NOMO-1 treated with DMSO at 0.1 percent for 48 hours (cell line): ENCODE results near the gene TOPORS.
A peak's percentile ranks its signal among the peaks of the same experiment; 100 is the strongest.
"Not testable (repeated sequence)": the region's sequence is repeated elsewhere in the genome, so short reads cannot be mapped to it uniquely, and the experiment has no call there.

Experiments
- DNase-seq: peaks from one replicate; lab custom pipeline; 2025; ENCODE audit not compliant: unreplicated experiment; lab: John Stamatoyannopoulos, UW

The TOPORS gene

DNA sequence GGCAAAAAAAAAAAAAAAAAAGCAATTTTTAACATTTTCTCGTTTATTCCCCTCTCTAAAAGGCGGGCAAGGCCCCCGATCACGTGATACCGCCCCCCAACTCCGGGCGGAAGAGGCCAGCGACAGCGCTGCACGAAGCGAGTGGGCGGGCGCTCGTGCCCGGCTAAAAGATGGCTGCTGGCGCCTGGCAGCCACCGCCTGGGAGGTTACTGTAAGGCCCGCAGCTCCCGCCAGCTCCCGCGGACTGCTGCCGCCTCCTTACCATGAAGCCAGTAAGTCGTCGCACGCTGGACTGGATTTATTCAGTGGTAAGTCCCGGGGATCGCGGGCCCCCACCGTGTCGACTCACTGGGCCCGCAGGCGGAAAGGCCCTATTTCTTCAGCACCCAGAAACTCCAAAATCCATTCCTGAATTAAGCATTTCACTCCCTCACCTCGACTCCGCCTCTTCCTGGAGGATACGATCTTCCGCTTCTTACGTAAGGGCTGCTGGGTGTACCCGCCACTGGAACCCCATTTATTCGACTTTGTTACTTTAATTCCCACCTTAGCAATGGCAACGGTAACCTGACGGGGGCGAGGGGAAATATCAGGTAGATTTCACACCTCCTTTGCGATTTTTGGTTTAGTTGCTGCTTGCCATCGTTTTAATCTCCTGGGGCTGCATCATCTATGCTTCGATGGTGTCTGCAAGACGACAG lies at the start of gene TOPORS, which contains the start of gene SMIM27:
TSS of gene TOPORS (minus strand) at position 415 of the 701 bp plus-strand sequence. CDS start at position 265, 150 bp downstream.
TSS of gene SMIM27 (plus strand) at position 156 of the 701 bp plus-strand sequence. CDS start at position 264, 108 bp downstream.
- DNase-seq = peak; percentile 86

DNA sequence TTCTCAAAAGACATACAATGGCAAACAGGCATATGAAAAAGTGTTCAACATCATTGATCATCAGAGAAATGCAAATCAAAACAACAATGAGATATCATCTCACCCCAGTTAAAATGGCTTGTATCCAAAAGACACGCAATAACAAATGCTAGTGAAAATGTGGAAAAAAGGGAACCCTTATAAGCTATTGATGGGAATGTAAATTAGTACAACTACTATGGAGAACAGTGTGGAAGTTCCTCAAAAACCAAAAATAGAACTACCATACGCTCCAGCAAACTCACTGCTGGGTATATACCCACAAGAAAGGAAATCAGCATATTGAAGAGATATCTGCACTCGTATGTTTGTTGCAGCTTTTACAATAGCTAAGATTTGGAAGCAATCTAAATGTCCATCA lies 46.6 kb upstream of the TOPORS start:
- DNase-seq = not testable (repeated sequence)

DNA sequence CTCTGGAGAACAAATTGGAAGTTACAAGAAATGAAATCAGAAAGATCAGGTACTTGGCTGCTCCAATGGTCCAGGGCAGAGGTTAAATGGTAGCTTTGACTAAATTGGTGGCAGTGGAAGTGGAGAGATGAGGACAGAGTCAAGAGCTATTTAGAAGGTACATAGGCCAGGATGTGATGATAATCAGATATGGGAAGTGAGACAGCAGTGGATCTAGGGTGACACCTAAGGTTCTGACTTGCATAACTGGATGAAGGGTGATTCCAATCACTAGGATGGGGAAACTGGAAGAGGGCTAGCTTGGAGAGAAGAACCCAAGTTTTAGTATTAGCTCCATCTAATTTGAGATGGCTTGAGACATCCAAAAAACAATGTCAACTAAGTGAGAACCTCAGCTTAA lies 44.5 kb upstream of the TOPORS start:
- no peak for DNase-seq

DNA sequence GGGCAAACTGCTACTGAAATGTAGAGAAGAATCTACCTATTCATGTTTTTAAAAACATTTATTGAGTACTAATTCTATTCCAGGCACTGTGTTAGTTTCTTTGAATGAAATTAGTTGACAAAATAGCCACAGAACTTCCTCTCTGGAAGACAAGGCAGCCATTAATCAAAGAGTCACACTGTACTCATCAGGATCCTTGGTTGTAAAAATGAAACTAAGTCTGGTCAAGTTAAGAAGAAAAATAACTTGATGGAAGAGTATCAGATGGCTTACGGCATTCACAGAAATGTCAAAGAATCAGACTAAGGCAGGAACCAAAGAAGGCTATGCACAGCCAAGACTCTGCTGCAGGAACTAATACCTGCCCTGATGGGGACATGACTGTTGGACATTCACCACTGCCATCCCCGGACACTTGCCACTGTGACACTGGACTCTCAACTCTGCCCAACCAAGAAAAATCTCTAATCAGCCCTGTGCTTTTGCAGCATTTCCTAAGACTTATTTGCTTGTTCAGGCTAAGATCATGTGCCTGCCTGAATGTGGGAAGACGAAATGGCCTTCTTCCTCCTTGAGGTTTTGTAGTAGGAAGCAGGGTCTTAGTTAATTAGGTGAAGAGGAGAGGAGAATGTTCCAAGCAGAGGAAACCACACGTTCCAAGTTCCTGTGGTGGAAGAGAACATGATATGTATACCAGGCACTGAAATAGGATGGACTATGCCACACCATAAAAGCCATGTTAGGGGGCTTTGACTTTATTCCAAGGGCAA lies 43.9 kb upstream of the TOPORS start:
- no peak for DNase-seq

DNA sequence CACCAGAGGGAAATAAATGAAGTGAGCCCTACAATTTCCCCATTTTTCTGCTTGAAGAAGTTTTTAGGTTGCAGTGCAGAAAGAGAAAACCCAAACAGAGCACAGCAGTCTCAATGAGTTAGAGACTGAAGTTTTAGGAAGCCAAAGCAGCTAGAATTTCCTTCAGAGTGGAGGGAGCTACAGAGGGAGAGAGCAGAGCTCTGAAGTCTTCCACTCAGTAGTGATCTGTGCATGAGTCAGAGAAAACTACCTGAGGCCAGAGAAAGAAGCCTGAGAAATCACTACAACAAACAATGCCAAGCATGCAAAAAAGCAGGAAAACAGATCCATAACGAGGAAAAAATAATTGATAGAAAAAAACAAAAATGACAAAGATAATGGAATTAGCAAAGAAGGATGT lies 38.5 kb upstream of the TOPORS start:
- DNase-seq = no peak

DNA sequence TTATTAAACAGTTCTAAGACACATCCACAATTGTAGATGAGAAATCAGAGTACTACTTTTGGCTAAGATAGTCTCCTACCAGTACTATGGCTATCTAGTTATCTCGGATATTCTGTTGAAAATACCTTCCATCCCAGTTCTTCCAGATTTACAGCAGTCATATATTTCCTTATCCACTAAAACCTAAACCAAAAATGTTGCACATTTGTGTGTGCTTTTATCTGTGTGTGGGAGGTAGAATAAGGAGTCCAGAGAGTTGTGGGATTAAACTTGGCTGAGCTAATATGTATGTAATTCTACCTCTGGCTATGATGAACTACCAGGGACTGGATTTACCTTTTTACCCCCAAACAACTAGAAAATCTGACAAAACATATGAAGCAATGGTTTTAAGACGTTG lies 38.1 kb upstream of the TOPORS start:
- no peak for DNase-seq

DNA sequence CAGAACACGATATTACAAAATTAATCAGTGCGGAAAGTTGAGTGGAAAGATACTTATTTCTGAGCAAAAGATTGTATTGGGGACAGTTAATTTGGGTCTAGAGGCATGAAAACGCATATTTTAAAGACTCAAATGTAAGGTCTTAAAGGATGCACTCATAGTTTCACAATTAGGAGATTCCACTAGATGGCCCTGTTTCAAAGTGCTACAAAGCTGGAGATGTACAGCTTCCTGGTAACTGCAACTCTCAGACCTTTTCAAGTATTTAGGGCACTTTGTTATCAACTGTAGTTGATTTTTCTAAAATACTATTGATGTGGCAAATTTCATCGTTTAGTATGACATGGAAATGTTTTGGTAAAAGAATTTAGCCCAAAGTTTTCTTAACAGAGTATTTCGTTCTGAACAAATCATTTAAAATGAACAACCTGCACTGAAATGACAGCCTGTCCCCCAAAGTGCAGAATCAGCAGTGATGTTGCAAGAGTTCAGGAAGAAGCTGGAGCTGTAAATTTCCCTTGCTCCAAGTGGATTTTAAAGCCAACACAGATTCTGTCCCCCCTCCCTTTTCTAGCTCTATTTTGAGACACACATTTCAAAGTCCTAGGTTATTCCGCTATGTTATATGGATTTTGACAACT lies 36.8 kb upstream of the TOPORS start:
- DNase-seq = peak; percentile 51

DNA sequence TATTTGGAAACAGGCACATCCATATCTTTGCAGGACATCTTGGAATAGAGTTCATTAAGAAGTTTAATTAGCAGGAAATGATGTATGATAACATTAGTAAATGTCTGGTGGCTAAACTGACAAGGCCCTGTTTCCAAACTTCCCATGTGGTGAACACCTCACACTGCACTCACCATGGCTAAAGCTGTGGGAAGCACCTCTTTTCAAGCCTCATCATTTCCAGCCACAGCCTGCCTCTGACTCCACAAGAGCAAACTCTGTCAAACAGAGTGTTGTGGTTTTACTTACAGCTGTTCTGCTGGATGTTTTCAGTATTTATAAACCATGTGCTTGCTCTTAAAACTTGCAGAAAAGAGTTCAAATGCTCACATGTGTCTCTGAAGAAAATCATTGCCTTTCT lies 35.5 kb upstream of the TOPORS start:
- no peak for DNase-seq

DNA sequence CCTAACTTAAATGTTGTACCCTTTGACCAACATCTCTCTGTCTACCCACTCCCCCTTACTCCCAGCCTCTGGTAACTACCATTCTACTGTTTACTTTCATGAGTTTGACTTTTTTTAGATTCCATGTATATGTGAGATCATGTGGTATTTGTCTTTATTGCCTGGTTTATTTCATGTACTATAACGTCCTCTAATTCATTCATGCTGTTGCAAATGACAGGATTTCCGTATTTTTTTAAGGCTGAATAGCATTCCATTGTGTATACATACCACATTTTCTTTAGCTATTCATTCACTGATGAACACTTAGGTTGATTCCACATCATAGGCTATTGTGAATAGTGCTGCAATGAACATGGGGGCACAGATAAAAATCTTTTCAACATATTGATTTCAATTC lies 32.4 kb upstream of the TOPORS start:
- no peak for DNase-seq

DNA sequence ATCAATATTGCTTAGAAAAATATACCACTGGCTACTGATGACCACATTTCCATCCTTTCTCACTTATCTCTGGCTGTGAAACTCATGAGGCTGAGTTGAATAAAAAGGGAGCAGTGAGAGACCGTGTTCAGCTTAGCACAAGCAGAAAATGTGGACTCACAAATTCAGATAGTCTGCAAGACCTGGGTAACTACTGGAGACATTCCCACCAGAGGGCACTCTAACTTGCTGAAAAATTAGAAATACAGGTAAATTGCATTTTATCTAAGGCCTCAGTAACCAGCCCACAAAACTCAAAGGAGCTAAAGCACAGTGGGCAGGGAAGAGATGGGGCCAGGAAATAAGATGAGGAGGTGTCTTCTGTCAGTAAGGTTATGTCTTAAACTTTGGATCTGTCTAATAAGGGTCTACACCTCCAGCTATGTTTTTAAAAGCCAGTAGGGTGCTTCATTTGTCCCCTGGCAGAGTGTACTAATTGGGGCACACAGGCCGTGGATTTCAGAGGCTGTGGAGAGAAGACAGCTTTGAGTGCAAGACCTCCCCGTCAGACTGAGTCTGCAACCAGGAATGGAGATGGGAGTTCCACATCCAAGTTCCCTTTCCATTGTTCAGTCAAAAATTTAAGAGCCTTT lies 29.2 kb upstream of the TOPORS start:
- DNase-seq = peak; percentile 53

DNA sequence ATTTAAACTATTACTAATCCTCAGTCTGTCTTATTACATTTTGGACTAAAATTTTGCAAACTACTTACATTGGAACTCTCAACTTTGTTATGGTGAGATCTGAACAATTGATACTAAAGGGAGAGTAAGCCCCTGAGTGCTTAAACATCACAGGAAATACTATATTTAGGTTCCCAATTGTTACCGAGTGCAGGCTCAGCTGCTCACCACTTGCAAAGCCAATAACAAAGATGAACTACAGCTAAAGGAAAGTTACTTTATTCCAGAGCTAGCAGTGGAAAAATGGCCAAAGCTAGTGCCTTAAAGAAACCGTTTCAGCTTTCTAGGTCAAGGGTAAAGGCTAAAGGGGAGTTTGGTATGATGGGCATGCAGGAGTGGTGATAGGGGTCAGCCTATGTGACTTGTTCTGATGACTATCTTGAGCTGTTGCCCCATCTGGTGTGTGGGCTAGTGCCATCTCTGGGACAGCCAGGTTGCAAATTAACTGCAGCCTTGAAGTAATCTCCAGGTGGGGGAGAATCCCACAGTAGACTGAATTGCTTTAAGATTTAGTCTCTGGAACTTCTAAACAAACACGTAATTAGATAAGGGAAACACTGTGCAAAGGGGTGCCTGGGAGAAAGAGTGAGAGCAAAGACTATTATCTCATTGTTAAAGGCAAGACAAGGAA lies 28.4 kb upstream of the TOPORS start:
- DNase-seq = no peak

DNA sequence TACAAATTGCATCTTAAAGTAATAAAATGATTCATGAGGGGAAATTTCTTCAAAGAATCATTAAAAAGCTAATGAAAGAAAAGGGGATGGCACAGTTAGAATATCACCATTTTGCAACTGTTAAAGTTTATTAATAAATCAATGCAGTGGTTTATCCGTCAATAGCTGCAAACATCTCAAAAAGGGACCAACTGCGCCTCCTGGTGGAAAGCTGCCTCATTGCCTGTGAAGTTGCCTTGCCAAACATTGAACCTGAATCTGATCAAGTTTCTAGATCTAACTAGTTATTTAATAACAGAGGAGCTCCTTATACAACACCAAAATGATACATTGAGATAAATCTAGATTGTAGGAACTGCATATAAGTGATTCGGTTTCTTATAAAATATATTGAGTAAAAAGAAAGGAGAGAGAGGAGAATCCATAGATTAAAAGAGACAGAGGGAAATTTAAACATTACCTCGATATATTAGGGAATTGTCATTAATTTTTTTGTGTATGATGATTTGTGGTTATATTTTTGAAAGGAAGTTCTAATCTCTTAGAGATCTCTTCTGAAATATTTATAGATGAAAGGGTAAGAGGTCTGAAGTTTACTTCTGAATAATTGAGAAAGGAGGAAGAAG lies 27.4 kb upstream of the TOPORS start:
- DNase-seq = peak; percentile 31

DNA sequence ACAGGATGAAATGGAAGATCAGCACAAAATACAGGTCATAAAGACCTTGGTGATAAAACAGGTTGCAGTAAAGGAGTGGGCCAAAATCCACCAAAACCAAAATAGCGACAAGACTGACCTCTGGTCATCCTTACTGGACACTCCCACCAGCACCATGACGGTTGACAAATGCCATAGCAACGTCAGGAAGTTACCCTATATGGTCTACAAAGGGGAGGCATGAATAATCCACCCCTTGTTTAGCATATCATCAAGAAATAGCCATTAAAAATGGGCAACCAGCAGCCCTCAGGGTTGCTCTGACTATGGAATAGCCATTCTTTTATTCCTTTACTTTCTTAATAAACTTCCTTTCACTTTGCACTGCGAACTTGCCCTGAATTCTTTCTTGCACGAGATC lies 26.6 kb upstream of the TOPORS start:
- DNase-seq = no peak

DNA sequence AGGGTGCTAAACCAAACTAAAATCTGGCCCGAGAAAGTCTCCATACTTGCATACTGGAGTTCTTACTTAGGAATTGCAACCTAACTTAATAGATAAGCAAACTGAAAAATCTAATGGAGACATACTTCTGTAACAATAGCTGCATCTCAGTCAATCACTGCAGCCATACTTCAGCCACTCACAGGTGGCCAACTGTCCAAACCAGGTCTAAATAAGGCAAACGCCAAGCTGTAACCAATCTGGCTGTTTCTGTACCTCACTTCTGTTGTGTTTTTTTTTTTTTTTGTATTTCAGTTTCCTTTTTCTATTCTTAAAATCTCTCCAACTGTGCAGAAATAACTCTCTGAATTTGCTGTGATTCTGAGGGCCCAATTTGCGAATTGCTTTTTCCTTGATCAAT lies 24.9 kb upstream of the TOPORS start:
- DNase-seq = no peak

DNA sequence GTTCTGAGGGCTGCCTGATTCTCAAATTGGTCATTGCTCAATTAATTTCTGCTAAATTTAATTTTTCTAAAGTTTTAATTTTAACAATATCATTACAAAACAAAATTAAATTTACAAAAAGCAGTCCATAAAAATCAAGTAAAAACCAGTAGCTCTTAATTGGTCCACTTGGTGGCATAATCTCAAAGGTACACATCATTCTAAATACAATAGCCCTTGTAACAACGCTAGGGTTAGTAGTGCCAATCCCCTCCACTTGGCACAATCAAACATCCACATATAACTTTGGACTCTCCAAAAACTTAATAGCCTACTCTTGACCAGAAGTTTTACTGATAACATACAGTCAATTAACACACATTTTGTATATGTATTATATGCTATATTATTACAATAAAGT lies 22.5 kb upstream of the TOPORS start:
- DNase-seq = no peak

DNA sequence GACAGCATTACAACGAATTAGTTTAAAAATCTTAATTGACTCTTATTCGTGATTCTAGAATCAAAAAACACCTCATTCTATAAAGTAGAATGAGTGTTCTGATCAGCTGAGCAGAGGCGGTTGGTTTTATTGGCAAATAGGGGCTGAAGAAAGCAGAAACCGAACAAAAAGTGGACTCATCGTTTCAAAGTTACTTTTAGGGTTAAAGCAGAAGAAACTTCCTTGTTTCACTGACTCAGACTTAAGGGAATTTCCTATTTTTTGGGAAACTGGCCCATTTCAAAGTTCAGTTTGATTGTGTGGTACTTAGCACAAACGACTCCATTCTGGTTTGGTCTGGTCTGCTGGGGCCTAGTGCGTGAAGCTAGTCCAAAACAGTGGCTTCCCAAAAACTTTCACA lies 21.4 kb upstream of the TOPORS start:
- DNase-seq = no peak

DNA sequence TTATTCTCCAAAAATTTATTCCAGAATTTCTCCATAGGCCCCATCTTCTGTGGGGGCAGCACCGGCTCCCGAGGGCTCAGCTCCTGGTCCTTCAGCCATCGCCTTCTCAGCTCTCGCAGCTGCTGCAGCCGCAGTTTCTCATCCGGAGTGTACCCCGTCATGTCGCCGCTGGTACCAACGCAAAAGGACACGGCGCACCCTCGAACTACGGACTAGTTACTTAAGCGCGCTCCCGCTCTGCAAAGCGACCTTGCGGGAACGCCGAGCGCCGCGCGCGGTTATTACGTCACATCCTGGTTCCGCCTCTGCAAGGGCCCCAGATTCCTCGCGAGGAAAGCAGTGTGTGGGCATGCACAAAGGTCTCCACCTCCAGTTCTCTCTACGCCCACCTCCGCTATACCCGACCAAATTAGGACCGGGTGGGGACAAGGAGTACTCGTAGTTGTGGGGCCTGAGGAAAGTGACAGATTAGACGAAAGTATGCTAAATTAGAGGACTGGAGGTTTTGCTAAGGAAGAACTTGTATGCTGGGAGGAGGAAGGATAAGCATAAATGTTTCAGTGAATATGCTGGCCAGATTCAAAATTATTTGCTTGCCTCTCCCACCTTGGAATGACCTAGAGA lies 20.6 kb upstream of the TOPORS start, which contains the start of gene NDUFB6:
TSS of gene NDUFB6 (minus strand) at position 260 of the 624 bp plus-strand sequence. CDS start at position 161, 99 bp downstream.
- DNase-seq = peak; percentile 93

DNA sequence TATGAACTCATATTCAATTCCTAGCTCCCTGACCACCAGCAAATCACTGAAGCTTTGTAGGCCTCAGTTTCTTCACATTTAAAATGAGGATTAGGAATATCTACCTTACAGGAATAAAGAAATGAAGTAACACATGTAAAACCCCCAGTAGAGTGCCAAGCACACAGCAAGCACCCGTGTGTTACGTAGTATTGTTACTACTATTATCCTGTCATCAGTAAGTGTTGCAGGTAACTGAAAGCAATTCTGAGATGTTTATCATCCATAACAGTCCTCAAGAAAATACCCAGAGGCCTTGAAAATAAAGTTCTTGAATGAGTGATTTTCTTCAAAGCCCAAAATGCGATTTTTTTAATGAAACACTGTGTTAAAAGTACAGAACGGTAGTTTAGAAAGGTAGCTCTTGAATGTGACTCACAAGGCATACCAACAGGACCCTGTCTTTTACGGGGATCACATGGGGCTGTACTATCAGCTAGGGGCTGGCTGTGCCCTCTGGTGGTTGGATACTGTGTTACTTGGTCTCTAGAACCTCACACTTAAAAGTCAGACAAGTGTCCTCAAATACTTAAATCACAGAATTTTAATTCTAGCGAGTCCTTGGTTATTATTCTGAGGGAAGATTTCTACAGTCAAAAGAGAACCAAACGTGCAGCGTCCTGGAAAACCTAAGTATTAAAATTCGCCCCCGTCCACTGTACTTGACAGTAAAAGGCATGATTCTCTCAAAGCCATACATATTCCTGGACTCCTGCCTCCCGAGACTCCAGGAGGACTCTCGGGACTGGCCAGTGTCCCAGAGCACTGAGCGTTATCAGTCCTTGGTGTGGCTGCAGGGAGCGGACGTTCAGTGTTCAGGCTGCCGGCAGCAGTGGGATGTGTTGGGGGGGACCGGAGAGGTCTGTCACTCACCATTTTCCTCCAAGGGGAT lies 19.8 kb upstream of the TOPORS start:
- peak; percentile 82 for DNase-seq

DNA sequence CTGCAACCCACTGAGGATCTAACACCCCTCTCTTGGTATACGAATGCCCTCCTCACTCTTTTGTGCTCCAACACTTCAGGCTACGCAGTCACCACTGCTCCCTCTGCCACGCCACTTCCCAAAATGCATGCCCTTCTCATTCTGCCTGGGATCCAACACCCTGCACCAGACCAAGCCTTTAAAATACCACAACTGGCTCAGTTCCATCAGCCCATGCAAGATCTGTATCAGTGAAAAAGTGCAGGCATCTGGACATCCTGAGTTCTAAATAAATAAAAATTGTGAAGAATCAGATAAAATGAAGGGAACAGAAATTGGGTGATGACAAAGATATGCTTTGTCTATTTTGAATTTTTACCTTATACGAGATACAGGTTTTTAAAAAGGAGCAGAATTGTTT lies 17.9 kb upstream of the TOPORS start:
- no peak for DNase-seq
